GM19455 (cell line): ENCODE measurements around the gene KRT13.
"Not testable (repeated sequence)": the region's sequence is repeated elsewhere in the genome, so short reads cannot be mapped to it uniquely, and the experiment has no call there.

Experiments
- ATAC-seq: cut with Tn5 transposase; IDR thresholded peaks from one replicate; pipeline ENCODE4 v1.9.1; 2021; ENCODE audit not compliant: unreplicated experiment

The KRT13 gene

DNA sequence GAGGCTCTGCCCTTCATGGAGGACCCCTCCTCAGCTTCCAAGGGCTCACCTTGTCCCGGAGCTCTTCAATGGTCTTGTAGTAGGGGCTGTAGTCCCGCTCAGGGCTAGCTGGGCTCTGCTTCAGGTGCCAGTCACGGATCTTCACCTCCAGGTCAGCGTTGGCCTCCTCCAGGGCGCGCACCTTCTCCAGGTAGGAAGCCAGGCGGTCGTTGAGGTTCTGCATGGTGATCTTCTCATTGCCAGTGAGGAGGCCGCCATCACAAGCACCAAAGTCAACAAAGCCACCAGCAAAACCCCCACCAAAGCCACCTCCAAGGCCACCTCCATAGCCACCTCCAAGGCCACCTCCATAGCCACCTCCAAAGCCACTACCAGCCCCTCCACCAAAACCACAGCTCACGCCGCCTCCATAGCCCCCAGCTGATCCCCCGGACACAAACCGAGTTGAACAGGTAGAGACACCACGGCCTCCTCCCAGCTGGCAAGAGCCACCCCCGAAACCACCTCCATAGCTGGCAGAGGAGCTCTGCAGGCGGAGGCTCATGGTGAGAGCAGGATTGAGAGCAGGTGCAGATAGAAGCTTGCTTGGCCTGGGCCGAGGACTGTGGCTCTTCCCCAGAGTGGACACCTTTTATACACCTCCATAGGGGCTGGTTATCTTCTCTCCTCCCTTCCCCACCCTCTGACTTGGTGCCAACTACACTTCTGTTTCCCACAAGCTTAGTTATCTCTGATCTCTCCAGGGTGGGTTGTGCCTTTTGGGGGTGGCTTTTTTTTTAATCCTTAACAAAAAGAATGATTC is at the start of gene KRT13:
Gene KRT13 (minus strand): TSS at position 606 of the 802 bp plus-strand sequence. CDS start 62 bp downstream, at position 544.
- no peak for ATAC-seq

- ATAC-seq = no peak
These were observed 48.7 kb upstream of the KRT13 start for GRCh38 chr17:41553987-41554680.

GRCh38 chr17:41553176-41553575 is 47.8 kb upstream of the KRT13 start:
- no peak for ATAC-seq

- no peak for ATAC-seq
These were observed 47.0 kb upstream of the KRT13 start for GRCh38 chr17:41552455-41552854.

DNA sequence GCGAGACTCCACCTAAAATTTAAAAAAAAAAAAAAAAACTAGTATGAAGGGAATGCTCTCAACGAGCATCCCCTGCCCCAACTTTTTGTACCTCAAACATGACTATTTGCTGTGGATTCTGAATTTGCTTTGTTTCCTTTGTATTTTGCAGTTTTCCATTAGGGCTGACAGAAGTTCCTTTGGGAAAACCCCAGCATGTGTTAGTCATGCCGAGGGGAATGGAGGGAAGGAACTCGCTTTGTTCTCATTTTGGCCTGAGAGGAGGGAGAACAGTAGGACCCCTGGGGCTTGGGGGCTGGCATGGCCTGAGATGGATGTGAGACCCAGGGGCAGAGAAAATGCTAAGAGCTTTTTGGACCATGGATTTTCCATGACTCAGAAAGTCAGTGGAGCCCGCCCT is 46.0 kb upstream of the KRT13 start:
- ATAC-seq = no peak

DNA sequence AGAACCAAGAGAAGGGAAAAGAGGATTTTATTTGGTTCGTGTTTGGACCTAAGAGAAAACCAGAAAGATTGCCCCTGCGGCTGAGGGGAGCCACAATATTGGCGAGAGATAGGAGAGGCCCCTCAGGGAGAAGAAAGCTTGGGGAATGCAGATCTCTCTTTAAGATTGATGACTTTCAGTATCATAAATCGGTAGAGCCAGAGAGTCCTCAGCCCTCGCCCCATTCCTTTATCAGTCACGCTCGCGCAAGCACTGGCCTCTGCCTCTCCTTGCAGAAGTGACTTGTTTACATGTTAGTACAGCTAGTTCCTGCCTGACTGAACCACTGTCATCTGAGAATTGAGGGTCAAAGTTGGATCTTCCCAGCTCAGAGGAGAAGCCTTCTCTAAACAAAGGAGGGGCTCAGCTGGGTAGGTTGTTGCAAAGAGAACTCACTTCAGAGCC is 44.2 kb upstream of the KRT13 start:
- ATAC-seq = no peak

DNA sequence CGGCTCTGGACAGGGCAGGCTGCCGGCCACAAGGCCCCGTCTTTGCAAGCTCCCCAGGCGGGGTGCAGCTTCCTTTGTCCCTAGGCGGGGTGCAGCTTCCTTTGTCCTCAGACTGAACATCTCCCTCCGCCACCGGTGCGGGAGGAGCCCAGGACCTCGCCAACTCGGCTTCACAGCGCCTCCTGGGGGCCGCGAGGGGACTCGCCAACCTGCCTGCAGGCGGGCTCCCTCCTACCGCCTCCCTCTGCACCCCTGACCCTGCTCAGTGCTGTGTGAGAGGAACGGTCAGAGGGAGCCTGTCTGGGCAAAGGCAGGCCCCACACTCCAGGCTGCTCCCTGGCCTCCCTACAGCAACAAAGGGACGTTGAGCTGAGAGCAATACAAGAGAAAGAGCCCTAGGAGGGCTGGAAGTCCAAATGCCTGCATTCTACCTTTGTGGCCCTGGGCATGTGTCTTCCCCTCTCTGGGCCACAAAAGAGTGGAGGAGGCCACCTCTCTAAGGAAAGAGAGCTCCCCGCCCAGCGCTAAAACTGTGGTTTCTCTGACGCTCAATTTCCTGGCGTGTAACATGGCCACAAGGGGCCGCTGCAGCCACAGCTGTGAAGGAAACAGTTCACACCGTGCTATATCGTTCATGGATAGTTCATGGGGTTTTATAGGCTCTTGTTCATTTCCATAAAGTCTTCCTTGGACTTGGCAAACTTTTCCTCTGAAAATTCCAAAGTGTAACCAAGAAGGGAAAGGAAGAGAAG is 43.6 kb upstream of the KRT13 start:
- peak; percentile 63 for ATAC-seq

DNA sequence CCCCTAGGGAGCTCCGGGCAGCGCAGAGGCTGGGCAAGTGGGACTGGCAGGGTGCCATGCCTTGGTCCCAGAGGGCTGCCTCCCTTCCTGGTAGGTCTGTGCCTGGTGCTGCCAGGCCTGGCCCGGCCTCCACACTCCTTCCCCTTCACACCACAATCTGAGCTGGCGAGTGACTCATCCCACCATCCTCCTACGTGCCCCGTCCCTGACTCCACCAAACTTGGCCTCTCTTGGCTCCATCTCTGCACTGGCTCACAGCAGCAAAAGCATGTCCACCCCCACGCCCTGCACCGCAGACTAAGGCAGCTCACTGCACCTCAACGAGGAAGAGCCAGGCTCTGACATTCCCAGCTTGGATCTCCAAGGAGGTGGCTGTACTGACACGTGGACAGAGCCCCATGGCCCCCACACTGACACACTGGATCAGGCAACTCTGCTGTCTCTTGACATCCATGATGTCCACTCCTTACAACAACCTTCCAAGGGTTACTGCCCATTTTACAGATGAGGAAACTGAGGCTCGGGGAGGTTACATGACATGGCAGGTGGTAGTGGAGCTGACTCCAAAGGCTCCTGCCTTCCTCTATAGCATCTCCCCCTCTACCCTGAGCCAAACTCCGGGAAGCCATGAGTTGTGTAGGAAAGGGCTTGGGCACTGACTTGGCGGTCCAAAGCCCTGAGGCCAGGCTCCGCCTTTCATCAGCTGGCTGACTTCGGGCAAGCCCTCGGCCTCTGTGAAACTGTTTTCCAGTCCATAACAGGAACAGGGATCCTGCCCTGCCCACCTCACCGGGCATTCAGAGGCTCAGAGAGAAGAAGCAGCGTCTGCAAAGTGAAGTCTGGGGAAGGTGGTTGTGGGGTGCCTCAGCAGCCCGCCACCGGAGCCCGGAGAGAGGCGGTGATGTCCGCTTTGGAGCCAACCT is 42.8 kb upstream of the KRT13 start:
- no peak for ATAC-seq

DNA sequence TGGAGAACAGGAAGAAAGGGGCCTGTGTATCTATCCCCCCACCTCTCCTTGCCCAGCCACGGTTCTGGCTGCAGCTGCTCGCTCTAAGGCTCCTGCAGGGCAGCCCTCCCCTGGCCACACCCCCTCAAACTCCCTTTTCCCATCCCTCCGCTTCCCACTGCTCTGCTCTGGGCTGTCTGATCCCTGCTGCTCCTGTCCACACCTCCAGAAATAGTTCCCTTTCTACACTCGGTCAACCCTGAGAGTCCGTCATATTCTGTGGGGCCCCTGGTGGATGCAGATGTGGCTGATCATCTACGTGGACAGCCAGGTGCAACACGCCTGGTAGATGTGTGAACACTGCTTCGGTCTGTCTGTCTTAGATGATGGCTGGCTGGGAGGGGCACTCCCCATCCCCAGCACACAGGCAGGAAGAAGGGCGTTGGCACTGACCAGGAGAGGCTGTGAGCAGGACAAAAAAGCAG is 42.0 kb upstream of the KRT13 start:
- ATAC-seq = no peak

DNA sequence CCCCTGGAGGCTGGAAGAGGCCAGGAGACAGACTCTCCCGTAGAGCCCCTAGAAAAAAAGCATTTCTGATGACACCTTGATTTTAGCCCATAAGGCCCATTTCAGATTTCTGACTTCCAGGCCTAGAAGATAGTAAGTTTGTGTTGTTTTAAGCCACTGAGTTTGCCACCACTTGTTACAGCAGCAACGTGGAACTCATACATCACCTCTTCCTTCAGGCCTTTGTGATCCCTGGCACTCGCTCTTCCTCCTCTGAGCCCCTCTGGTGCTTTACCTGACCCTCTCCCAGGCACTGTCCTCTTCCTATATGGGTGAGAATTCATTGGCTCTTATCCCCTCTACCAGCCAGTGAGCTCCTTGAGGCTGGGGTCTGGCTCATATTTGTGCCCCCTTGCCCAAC is 41.4 kb upstream of the KRT13 start:
- ATAC-seq = no peak

DNA sequence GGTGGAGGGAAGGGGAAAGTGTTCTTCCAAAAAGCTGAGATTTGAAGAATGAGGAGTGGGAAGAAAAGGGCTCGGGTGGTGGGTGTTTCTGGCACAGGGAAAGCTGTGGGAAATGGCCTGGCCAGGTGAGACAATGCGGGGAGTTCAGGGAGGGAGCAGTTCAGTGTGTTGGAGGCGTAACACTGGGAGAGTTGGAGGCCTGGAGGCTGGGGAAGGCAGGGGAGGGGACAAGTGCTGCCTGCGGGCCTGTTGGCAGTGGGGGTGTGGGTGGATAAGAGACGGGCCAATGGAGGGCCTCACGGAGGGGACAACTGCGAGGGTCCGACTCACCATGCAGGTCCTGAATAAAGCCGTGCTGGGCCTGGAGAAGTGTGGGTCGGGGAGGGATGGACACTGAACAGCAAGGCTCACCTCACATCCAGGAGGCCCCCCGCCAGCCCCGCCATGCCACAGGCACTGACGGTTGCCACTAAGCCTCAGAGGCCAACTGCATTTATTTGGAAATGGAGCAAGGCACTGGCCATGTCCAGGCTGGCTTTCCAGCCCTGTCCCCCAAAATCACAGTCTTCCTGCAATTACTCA is 40.5 kb upstream of the KRT13 start:
- ATAC-seq = no peak

- no peak for ATAC-seq
These were observed 39.5 kb upstream of the KRT13 start for GRCh38 chr17:41544935-41545334.

DNA sequence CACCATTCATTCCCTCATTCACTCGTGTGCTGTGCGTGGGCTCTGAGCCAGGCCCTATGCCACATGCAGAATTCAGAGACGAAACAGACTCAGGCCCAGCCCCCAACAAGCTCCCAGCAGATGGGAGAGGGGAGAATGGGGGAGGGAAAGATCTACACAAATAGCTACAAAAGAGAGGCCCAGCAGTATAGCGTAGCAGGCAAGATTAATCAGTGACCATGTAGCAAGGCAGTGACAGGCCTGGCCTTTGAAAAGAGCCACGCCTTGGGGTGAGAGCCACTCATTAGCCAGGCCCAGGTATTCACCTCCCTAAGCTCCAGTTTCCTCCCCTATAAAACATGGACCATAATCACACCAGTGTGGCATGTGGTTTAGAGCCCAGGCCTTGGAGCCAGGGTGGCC is 39.1 kb upstream of the KRT13 start:
- no peak for ATAC-seq

- ATAC-seq = not testable (repeated sequence)
These were observed 37.4 kb upstream of the KRT13 start for GRCh38 chr17:41542786-41543185.

DNA sequence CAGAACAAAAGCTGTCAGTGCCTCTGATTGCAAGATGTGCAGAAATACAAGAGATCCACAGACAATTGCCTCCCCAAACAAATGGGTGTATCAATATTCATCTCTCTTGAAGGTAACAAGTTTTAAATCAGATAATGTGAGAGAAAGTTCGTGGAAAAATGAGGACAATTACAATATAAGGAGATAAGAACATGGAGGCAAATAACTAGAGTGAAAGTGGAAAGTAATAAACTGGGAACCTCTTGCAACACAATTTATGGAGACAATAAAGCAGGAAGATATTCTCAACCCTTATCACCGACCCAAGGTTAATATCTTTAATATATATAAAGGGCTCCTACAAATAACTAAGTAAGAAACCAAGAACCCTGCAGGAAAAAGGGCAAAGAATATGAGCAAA is 36.9 kb upstream of the KRT13 start:
- no peak for ATAC-seq

DNA sequence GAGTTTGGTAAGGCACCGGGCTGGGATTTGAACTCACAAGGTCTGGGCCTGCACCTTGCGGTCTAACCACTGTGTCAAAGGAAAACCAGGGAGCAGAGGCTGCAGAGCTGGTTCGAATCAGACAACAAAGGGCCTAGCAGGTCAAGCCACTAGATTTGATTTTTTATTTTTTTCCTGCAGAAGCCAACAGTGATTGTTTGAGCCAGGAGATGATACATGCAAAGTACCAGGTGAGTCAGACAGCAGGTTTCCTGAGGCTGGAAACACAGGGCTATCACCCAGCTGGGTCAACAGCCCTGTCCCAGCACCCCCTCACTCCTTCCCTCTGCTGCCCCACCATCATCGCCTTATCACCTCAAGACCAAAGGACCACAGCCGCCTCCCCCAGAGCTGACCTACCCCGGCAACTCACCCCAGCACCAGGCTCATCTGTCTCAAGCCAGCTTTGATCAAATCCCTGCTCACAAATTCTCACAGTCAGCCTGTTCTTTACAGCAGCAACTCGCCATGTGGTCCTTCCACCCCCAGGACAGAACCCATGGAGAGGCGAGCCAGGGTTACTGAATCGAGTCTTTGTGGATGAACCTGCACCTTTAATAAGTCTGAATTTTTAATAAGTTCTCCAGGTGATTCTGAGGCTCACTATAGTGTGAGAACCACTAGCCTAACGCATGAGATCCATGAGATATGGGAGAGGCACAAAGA is 35.7 kb upstream of the KRT13 start:
- ATAC-seq = no peak

GRCh38 chr17:41539979-41540701 is 34.7 kb upstream of the KRT13 start:
- no peak for ATAC-seq

- ATAC-seq = no peak
These were observed 33.7 kb upstream of the KRT13 start for GRCh38 chr17:41539071-41539492.

DNA sequence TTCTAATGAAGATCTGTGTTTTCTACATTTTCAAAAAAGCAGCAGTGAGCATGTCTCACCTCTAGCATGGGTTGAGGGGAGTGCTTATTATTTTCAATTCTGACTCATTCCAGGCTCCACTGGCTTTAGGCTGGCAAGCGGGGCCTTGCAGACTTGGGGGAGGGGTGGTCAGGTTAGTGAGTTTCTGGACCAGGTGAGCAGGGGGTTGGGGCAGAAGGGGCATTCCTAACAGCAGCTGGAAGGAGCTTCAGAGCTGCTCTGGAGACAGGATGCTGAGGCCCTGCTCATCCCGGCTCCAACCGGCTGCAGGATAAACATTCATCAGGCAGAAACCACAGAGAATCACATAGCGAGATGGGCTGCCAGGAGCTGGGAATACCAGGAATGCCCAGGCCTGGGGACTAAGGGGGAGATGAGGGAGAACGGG is 33.2 kb upstream of the KRT13 start:
- no peak for ATAC-seq
